Activated CD4-positive, alpha-beta T cell treated with anti-CD3 and anti-CD28 coated beads, Interleukin-2, amount 50 U/mL, for 24 hours (primary cell): ENCODE data around the gene RCBTB1.
"Not testable (repeated sequence)": the region's sequence is repeated elsewhere in the genome, so short reads cannot be mapped to it uniquely, and the experiment has no call there.

Source experiments
- DNase-seq, 2 donors: peaks; one replicate each; pipeline ENCODE4 v3.0.0-alpha.2; 2020; ENCODE audit warnings: low read depth in 1 of 2, low spot score in 1 of 2

The RCBTB1 gene

DNA sequence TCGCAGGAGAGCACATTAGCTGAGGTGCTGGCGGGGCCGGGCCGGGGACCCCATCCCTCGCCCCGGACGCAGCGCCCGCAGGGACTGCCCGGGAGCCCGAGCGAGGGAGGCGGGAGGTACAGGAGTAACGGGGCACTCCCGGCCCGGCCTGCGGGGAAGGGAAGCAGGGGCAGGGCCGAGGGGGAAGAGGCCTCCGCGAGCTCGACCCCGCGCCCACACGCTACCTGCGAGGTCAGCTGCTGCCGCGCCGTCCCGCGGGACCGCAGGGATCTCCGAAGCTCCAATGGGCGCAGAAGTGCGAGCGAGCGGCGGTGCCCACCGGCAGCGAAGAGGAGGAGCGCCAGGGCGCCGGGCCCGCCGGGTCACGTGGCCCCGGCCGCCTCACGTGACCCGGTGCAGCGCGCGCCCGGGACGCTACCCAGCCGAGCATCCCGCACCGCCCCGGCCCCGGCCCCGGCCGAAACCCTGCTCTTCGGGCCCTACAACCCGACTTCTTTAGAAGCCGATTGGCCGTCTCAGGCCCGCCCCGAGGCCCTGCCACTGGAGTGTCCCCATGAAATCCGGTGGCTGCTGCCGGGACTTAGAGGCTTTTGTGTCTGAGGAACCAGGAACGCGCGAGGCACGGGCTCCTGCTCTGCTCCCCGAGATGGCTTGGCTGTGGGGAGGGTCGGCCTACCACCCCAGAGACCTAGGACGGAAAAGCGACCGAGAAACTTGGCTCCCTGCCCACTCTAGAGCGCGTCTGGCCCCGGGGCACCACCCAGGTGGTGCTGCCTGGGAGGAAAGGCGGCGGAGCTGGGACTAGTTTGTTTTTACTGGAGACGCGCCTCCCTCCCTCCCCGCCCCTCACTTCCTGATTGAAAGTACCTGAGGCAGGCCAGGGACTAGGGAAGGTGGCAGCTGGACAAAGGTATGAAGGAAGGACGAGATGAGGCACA is at the start of gene RCBTB1:
TSS of gene RCBTB1 (minus strand) at position 339 of the 938 bp plus-strand sequence. CDS start 18,279 bp downstream, outside the sequence.
- DNase-seq: peak; percentile 29 to 46

DNA sequence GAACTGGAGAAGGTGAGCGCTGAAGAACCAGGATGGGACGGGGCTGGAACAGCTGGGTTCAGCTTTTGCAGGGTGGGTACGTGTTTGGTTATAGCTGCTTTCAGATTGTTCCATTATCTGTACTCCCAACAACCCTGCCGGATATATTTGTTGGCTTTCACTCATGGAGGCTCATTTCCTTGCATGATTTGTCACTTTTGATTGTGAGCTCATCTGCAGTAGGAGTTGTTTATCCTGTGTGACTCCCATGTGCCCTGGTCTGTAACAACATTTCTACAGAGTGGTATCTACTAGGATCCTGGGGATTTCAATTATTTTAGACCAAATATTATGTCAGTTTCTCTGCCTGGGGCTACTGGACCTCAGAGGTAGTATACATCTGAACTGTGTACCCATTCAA is 48.4 kb upstream of the RCBTB1 start:
- DNase-seq: no peak

DNA sequence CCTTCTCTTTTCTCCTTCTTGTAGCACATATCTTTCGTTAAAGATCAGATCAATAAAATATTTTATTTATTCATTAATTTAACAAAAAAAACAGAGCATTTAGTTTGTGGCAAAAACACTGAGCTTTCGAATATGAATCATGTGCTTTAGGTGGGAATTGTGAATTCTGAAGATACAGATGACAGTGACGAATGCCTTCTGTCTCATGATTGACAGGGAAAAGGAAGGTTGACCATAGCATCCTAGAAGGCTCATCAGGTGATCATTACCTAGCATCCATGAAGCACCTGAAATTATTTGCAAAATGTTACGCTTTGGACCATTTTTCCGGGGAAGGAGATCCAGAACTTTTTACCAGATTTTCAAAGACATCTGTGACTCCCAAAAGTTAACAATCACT is 46.8 kb upstream of the RCBTB1 start:
- DNase-seq: no peak

DNA sequence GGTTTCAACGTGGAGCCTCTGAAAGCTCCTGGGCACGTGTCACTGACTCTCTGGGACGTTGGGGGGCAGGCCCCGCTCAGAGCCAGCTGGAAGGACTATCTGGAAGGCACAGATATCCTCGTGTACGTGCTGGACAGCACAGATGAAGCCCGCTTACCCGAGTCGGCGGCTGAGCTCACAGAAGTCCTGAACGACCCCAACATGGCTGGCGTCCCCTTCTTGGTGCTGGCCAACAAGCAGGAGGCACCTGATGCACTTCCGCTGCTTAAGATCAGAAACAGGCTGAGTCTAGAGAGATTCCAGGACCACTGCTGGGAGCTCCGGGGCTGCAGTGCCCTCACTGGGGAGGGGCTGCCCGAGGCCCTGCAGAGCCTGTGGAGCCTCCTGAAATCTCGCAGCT is 45.2 kb upstream of the RCBTB1 start:
- DNase-seq: no peak

DNA sequence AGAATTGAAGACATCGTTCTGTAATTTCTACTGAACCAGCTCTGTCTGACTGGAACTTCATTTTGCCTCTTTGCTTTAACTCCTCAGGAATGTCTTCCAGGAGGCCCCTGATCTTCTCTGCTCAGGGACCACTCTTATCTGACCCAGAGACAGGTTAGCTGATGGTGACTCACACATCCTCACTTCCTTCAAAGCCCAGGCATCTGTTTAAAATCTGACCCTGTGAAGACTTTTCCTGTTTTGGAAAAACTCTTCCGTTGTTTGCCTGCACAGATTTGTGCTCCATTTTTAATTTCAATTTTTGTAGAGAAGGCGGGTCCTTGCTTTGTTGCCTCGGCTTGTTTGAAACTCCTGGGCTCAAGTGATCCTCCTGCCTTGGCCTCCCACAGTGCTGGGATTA is 44.6 kb upstream of the RCBTB1 start:
- no peak for DNase-seq

DNA sequence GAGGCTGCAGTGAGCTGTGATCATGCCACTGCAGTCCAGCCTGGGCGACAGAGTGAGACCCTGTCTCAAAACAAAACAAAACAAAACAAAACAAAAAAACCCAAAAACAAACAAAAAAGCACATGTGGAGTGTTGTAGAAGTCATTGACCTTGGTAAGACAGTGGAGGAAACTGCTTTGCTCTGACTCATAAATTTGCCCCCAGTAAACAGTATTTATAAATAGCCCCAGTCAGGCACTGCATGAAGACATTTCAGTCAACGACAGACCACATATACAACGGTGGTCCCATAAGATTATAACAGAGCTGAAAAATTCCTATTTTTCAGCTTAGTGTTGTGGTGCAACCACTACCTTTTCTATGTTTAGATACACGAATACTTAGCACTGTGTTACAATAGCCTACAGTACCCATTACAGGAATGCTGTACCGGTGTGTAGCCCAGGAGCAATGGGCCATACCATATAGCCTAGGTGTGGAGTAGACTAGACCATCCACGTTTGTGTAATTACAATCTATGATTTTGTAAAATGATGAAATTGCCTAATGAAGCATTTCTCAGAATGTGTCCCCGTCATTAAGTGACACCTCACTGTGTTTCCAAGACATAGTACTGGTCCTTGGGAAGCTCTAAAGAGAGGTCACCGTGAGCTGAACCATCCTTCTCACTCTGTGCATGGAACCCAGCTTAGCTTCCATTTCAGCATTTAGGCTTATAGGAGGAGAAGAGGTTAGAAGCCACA is 44.0 kb upstream of the RCBTB1 start:
- DNase-seq: no peak

DNA sequence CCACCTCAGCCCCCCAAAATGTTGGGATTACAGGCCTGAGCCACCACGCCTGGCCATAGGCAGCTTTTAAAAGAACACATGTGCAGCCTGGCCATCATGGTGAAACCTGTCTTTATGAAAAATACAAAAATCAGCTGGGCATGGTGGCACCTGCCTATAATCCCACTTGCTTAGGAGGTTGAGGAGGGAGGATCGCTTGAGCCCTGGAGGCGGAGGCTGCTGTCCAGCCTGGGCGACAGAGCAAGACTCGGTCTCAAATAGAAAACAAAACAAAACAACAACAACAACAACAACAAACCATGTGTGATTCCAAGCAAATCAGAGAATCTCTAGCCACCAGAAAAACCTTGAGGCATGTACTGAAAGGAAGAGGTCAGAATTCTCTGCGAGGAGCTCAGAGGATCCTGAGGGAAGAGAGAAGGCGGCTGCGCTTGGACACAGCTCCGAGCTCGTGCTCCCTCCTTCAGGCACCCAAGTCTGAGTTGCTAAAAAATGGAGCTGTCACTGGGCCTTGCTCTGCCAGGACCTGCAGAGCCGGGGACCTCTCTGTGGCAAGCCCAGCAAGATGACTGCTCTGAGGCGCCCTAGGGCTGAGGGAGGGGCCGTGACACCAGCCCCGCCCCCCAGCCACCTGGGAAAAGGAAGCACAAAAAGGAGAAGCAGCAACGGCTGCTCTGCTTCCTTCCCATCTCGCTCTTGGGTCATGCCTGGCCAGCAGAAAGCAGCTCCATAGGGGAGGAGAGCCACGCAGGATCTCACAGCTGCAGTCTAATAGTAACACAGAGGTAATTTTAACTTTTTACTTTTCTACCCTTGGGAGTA is 42.7 kb upstream of the RCBTB1 start, which contains the start of gene ARL11:
TSS of gene ARL11 (plus strand) at position 677 of the 822 bp plus-strand sequence. CDS start 1,941 bp downstream, outside the sequence.
- DNase-seq: peak; percentile 13 to 17

DNA sequence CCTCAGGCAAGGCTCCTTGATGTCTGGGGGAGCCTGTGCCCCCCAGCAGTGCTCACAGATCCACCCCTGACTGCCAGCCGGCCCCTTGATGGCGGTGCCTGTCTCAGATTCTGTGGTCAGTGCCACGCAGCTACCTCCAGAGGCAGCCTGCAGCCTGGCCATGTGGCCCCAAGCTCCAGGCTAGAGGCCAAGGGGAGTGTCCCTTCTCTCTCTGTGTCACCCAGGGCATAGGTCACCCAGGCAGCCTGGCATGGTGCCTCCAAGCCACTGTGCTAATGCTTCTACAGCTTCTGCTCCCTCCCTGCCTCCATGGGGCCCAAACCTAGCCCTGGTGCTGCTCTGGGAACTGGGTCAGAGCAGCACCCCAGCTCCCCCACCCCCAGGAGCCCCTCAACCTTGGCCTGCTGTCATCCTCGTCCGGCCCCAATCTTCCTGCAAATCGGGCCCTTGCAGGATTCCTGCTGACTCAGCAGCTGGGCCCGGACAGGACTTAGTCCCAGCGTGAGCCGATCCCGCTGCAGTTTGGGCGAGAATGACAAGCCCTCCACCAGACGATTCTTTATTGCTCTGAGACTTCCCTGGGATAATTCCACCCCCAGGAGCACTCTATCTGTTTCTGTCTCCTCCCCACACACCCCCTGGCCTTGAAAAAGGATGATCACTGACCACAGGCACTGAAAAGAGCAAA is 40.2 kb upstream of the RCBTB1 start:
- no peak for DNase-seq

DNA sequence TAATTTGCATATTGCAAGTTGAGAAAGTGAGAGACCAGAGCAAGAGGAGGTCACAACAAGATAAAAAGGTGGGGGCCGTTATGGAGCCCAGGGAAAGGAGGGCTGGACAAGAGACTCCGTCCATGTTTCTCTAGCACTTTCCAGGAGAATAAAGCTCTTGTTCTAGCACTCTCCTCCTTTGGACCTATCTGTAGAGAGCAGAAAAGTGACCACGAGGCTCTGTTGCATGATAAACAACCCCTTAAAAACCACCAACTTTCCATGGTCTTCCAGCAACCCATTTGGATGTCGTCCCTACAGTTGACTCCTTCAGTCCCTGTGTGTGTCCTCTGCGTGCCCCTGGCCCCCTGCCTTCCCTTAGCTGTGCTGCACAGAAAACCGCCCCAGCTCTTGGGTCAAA is 38.9 kb upstream of the RCBTB1 start:
- no peak for DNase-seq

DNA sequence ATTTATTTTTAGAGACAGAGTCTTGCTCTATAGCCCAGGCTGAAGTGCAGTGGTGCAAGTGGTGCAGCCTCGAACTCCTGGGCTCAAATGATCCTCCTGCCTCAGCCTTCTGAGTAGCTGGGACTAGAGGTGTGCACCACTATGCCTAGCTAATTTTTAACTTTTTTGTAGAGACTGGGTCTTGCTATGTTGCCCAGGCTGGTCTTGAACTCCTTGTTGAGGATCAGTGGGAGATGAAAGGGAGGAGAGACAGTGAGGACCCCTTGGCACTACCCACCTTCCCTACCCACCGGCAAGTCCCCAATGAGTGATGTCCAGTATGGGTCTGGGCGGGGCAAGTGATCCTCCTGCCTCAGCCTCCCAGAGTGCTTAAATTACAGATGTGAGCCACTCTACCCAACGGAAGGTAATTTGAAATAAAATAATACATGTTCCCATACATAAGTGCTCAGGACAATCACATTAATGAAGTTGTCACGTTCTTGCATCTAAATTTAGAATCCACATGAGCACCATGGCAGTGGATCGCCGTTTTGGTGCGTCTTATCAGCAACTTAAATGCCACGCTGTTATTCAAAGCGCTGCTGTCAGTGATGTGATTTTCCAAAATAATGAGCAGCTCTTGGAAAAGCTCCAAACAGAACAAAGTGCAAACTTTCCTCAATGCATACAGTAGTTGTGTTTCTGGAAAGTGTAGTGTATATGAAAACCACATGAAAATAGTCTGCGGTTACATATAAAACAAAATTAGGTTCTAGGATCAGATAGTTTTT is 37.0 kb upstream of the RCBTB1 start:
- DNase-seq: no peak

DNA sequence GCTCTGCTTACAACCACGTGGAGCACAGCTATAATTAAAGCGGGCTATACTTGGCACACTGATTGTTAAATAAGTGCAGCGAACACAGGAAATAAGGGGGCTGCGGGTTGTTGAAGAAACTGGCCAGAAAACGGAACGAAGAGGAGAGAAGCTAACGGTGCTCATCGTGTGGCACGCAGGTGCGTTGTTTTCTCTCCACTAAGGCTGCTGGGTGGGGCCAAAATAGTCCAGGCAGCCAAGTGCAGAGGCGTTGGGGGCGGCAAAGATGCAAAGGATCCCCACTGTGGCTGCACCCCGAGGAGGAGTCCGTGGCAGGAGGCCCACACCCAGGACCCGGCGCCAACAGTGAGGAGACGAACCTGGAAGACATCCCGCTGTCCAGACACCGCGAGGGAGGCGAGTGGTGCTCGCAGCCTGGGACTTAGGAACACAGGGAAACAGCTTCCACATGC is 34.8 kb upstream of the RCBTB1 start:
- no peak for DNase-seq

DNA sequence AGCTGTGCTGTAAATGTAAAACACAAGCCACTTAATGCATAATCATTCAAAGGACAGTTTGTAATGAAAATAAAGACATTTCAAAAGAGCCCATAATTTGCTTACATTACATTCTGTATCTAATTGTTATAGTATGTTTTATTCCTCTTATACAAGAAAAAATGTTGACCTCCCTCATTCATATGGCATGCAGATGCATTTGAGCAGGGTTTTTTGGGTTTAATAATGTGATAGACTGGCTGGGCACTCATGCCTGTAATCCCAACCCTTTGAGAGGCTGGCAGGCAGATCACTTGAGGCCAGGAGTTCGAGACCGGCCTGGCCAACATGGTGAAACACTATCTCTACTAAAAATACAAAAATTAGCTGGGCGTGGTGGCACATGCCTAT is 31.3 kb upstream of the RCBTB1 start:
- DNase-seq: no peak

DNA sequence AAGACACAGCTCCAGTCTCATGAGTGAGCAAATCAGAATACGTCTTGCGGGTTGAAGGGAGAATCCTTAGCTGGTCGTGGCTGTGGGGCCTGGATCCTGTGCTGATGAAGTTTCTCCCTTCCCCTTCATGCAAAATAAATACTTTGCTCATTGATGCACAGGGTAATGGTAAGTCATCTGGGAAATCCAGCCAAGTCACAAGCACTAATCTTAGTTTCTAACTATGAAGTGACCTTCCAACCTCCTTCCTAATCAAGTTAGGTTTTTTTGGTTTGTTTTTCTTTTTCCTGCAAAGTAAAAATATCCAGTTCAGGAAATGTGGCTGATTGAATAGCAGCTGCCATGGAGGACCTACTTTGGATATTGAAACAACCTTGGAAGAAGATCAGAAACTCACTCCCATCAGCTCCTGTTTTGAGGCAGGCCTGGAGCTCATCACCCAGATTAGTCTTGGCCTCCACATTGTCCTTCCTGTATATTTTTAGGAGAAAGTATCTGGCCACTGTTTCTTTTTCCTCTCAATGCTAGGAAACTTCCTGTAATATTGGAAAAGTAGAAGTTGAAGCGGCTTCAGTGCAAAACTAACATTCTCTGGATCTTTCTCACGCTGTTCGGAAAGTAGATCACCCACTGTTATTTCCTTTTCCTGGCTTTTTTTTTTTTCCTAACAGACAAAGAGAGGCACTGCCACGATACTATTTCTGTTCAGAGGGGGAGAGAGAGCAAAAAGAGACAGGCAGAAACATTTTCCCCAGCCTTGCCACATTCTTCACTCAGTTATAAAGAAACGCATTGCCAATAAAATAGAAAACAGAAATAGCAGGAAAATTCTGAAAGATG is 30.7 kb upstream of the RCBTB1 start:
- DNase-seq: no peak

DNA sequence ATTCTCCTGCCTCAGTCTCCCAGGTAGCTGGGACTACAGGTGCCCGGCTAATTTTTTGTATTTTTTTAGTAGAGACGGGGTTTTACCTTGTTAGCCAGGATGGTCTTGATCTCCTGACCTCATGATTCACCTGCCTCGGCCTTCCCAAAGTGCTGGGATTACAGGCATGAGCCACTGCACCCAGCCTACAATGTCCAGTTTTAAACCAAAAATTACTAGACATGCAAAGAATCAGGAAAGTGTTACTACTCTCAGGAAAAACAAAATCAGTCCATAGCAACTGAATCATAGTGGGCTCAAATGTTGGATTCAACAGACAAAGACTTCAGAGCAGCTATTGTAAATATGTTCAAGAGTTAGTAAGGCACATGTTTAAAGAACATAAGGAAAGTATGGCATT is 26.7 kb upstream of the RCBTB1 start:
- DNase-seq: not testable (repeated sequence)

DNA sequence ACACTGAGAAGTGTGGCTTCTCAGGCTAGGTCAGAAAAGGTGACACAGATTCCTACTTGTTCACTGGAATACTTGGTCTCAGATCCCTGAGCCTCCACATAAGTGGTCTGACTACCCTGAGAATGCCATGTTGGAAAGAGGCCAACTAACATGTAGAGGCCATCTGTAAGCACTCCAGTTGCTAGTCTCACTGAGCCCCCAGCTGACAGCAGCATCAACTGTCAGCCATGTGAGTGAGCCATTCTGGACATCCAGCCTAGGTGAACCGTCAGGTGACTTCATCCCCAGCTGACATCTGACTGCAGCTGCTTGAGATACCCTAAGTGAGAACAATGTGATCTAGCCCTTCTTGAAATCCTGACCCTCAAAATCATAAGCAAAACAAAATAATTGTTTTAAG is 24.8 kb upstream of the RCBTB1 start:
- DNase-seq: no peak

DNA sequence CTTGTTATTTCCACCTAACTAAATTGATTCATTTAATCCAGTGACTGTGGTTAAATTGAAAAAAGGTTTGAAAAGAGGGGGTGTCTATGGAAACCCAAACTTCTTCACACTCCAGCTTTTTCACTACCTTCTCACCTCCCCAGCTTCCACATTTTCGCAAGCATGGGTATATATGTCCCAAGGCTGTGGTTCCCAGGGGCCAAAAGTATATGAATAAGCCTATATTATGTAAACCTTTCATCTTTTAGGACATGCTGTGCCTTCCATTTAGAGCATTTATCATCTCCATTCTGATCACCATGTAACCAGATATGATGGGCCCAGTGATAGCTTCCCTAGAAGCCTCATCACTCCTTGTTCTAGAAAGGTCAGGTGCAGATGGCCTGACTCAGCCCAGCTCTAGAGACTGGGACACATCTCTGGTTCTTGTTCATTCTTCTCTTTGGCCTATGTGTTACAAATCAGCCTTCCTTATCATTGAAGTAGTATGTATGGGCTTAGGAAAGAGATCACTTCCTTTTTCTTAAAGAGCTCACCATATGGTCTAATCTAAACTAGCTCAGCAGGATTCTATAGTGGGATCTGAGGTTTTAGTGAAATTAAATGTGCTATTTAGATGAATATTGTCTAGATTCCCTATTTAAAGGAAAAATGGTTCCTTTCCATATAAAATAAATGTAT is 23.4 kb upstream of the RCBTB1 start:
- DNase-seq: no peak

DNA sequence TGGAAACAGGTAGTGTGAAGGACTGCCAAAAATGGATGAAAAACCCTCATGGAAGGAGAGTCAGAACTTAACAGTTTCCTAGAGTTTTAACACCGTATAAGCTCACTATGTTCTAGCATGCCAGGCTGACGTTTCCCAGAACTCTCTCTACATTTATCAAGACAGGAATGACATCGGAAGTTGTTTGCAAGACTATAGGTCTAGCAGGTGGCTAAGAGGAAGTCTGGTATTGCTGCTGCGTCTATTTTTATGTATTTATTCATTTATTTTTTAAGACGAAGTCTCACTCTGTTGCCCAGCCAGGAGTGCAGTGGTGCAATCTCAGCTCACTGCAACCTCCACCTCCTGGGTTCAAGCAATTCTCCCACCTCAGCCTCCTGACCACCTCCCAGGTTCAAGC is 22.4 kb upstream of the RCBTB1 start:
- DNase-seq: no peak
